HEK293 (cell line): ENCODE measurements around the gene KIF25.

Experiments used
- CTCF ChIP-seq: fragments of 450-650 bp; formaldehyde crosslinking; IDR thresholded peaks from 2 replicates; pipeline ENCODE4 v1.5.1; 2016; ENCODE audit warnings: missing biosample characterization, missing genetic modification characterization
- FEZF1 ChIP-seq: fragments of 450-650 bp; formaldehyde crosslinking; IDR thresholded peaks from 2 replicates; pipeline ENCODE4 v1.5.1; 2016; ENCODE audit warnings: missing biosample characterization, missing genetic modification characterization
- GFI1B ChIP-seq: fragments of 450-650 bp; formaldehyde crosslinking; IDR thresholded peaks from 2 replicates; pipeline ENCODE4 v1.5.1; 2016; ENCODE audit warnings: missing biosample characterization, missing genetic modification characterization
- GLIS2 ChIP-seq: fragments of 450-650 bp; formaldehyde crosslinking; IDR thresholded peaks from 2 replicates; pipeline ENCODE4 v1.5.1; 2016; ENCODE audit warnings: missing biosample characterization, missing genetic modification characterization
- HIC1 ChIP-seq: fragments of 450-650 bp; formaldehyde crosslinking; IDR thresholded peaks from 2 replicates; pipeline ENCODE4 v1.5.1; 2016; ENCODE audit warnings: missing biosample characterization, missing genetic modification characterization
- KLF1 ChIP-seq: fragments of 450-650 bp; formaldehyde crosslinking; IDR thresholded peaks from 2 replicates; pipeline ENCODE4 v1.5.1; 2016; ENCODE audit warnings: missing biosample characterization, missing genetic modification characterization
- KLF7 ChIP-seq: fragments of 450-650 bp; formaldehyde crosslinking; IDR thresholded peaks from 2 replicates; pipeline ENCODE4 v1.5.1; 2016; ENCODE audit warnings: missing biosample characterization, missing genetic modification characterization, borderline replicate concordance
- MZF1 ChIP-seq: fragments of 450-650 bp; formaldehyde crosslinking; IDR thresholded peaks from 2 replicates; pipeline ENCODE4 v1.5.1; 2017; ENCODE audit warnings: missing biosample characterization, missing genetic modification characterization, borderline replicate concordance
- OSR2 ChIP-seq: fragments of 450-650 bp; formaldehyde crosslinking; IDR thresholded peaks from 2 replicates; pipeline ENCODE4 v1.5.1; 2016; ENCODE audit warnings: missing biosample characterization, missing genetic modification characterization
- RBAK ChIP-seq: fragments of 450-650 bp; formaldehyde crosslinking; IDR thresholded peaks from 2 replicates; pipeline ENCODE4 v1.5.1; 2016; ENCODE audit warnings: missing biosample characterization, missing genetic modification characterization
- SCRT1 ChIP-seq: fragments of 450-650 bp; formaldehyde crosslinking; IDR thresholded peaks from 2 replicates; pipeline ENCODE4 v1.5.1; 2016; ENCODE audit warnings: missing biosample characterization, missing genetic modification characterization, borderline replicate concordance
- SETDB1 ChIP-seq: IDR thresholded peaks from one replicate; pipeline ENCODE4 v1.6.1; 2017; ENCODE audit warnings: mild to moderate bottlenecking, low read length, moderate library complexity, mixed read lengths; ENCODE audit not compliant: insufficient read length
- ZBTB17 ChIP-seq: fragments of 450-650 bp; formaldehyde crosslinking; IDR thresholded peaks from 2 replicates; pipeline ENCODE4 v1.5.1; 2016; ENCODE audit warnings: missing biosample characterization, missing genetic modification characterization
- ZBTB7A ChIP-seq: fragments of 450-650 bp; formaldehyde crosslinking; IDR thresholded peaks from 2 replicates; pipeline ENCODE4 v1.5.1; 2016; ENCODE audit warnings: low read depth, missing biosample characterization, missing genetic modification characterization
- ZFP37 ChIP-seq: fragments of 450-650 bp; formaldehyde crosslinking; IDR thresholded peaks from 2 replicates; pipeline ENCODE4 v1.5.1; 2016; ENCODE audit warnings: missing biosample characterization, missing genetic modification characterization
- ZFP41 ChIP-seq: fragments of 450-650 bp; formaldehyde crosslinking; IDR thresholded peaks from 2 replicates; pipeline ENCODE4 v1.5.1; 2016; ENCODE audit warnings: missing biosample characterization, missing genetic modification characterization, borderline replicate concordance
- ZNF114 ChIP-seq: fragments of 450-650 bp; formaldehyde crosslinking; IDR thresholded peaks from 2 replicates; pipeline ENCODE4 v1.5.0; 2017; ENCODE audit warnings: missing biosample characterization, missing genetic modification characterization
- ZNF174 ChIP-seq: fragments of 450-650 bp; formaldehyde crosslinking; IDR thresholded peaks from 2 replicates; pipeline ENCODE4 v1.5.0; 2017; ENCODE audit warnings: missing biosample characterization, mild to moderate bottlenecking, missing genetic modification characterization
- ZNF175 ChIP-seq: fragments of 450-650 bp; formaldehyde crosslinking; IDR thresholded peaks from 2 replicates; pipeline ENCODE4 v1.5.1; 2016; ENCODE audit warnings: missing biosample characterization, missing genetic modification characterization
- ZNF184 ChIP-seq: fragments of 450-650 bp; IDR thresholded peaks from 2 replicates; pipeline ENCODE4 v1.5.1; 2018; ENCODE audit warnings: missing biosample characterization, mild to moderate bottlenecking, missing genetic modification characterization
- ZNF211 ChIP-seq: fragments of 450-650 bp; formaldehyde crosslinking; IDR thresholded peaks from 2 replicates; pipeline ENCODE4 v1.5.1; 2016; ENCODE audit warnings: low read depth, missing biosample characterization, missing genetic modification characterization
- ZNF239 ChIP-seq: fragments of 450-650 bp; formaldehyde crosslinking; IDR thresholded peaks from 2 replicates; pipeline ENCODE4 v1.5.1; 2016; ENCODE audit warnings: missing biosample characterization, missing genetic modification characterization
- ZNF302 ChIP-seq: fragments of 450-650 bp; formaldehyde crosslinking; IDR thresholded peaks from 2 replicates; pipeline ENCODE4 v1.5.1; 2016; ENCODE audit warnings: missing biosample characterization, missing genetic modification characterization, low read depth
- ZNF394 ChIP-seq: fragments of 450-650 bp; formaldehyde crosslinking; IDR thresholded peaks from 2 replicates; pipeline ENCODE4 v1.5.1; 2016; ENCODE audit warnings: missing biosample characterization, missing genetic modification characterization, mild to moderate bottlenecking, moderate library complexity, borderline replicate concordance
- ZNF510 ChIP-seq: fragments of 450-650 bp; formaldehyde crosslinking; IDR thresholded peaks from 2 replicates; pipeline ENCODE4 v1.5.1; 2018; ENCODE audit warnings: mild to moderate bottlenecking, missing genetic modification characterization, missing biosample characterization; ENCODE audit not compliant: insufficient replicate concordance
- ZNF600 ChIP-seq: fragments of 450-650 bp; formaldehyde crosslinking; IDR thresholded peaks from 2 replicates; pipeline ENCODE4 v1.5.1; 2016; ENCODE audit warnings: missing biosample characterization, missing genetic modification characterization
- ZNF610 ChIP-seq: fragments of 450-650 bp; formaldehyde crosslinking; IDR thresholded peaks from 2 replicates; pipeline ENCODE4 v1.5.1; 2016; ENCODE audit warnings: missing biosample characterization, missing genetic modification characterization, borderline replicate concordance
- ZNF623 ChIP-seq: fragments of 450-650 bp; formaldehyde crosslinking; IDR thresholded peaks from 2 replicates; pipeline ENCODE4 v1.5.1; 2016; ENCODE audit warnings: missing biosample characterization, missing genetic modification characterization
- ZNF677 ChIP-seq: fragments of 450-650 bp; IDR thresholded peaks from 2 replicates; pipeline ENCODE4 v1.5.0; 2018; ENCODE audit warnings: missing biosample characterization, mild to moderate bottlenecking, missing genetic modification characterization, moderate library complexity
- ZNF76 ChIP-seq: fragments of 450-650 bp; formaldehyde crosslinking; IDR thresholded peaks from 2 replicates; pipeline ENCODE4; 2016; ENCODE audit warnings: low read depth, missing biosample characterization, missing genetic modification characterization, borderline replicate concordance
- ZNF785 ChIP-seq: fragments of 450-650 bp; formaldehyde crosslinking; IDR thresholded peaks from 2 replicates; pipeline ENCODE4 v1.5.1; 2016; ENCODE audit warnings: missing biosample characterization, missing genetic modification characterization
- TF ChIP-seq, protein P1 (sequence below): fragments of 450-650 bp; formaldehyde crosslinking; conservative IDR thresholded peaks from 2 replicates; pipeline ENCODE4 v1.5.1; 2016; ENCODE audit warnings: low read depth, missing biosample characterization, missing genetic modification characterization
- TF ChIP-seq, protein P2 (sequence below): fragments of 450-650 bp; formaldehyde crosslinking; IDR thresholded peaks from 2 replicates; pipeline ENCODE4 v1.5.1; 2017; ENCODE audit warnings: missing biosample characterization, missing genetic modification characterization

Gene KIF25

DNA sequence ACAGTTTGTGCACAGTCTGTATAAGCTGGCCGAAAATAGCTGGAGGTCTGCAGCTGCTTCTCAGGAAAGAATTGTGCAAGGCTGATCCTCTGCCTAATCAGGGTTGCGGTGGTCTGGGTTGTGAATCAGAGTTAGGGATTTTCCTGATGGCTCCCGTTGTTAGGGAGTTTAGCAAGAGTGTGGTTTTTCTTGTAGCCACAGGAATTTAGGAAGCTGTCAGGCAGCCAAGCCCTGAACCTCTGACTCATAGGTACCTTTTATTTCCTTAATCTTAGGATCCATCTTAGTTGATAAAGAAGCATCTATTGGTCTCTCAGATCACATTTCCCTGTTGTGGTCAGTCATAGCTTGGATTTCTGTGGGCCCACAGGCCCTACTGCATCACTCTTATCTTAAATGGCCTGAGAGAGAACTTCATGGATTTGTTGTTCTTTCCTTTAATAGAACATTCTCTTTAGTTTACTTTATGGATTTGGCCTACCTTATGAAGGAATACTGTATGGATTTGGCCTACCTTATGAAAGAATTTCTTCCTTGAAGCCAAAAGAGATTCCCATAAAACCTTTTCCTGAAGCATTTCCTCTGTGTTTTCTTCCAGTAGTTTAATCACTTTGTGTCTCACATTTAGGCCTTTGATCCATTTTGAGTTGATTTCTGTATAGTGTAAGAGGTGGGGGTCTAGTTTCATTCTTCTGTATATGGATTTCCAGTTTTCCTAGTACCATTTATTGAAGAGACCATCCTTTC lies 10.3 kb downstream of the KIF25 start (continued):
- TF ChIP-seq ZNF211 (tag by site-specific recombination) (no peak), RBAK (tag by site-specific recombination) (no peak), ZNF510 (tag by site-specific recombination) (no peak), CTCF (no peak), ZNF677 (tag by site-specific recombination) (no peak), KLF1 (tag by site-specific recombination) (no peak), ZNF600 (peak; percentile 94), ZNF184 (0 out of 2 replicates have a peak, but pooled peaks have one; percentile 21), ZBTB7A (tag by site-specific recombination) (no peak), GLIS2 (tag by site-specific recombination) (no peak), ZFP41 (tag by site-specific recombination) (no peak), OSR2 (peak; percentile 83), ZBTB17 (tag by site-specific recombination) (peak; percentile 55; the same call in 1 of the 2 replicates), KLF7 (tag by site-specific recombination) (no peak), FEZF1 (tag by site-specific recombination) (peak; percentile 70), ZNF610 (no peak), ZNF394 (peak; percentile 63; the same call in 1 of the 2 replicates), ZNF623 (no peak), HIC1 (tag by site-specific recombination) (peak; percentile 49; the same call in 1 of the 2 replicates), SCRT1 (tag by site-specific recombination) (no peak), ZNF785 (no peak), SETDB1 (peak; percentile 19), ZNF302 (tag by site-specific recombination) (no peak), ZFP37 (tag by site-specific recombination) (no peak; the same call in 1 of the 2 replicates), ZNF175 (tag by site-specific recombination) (no peak), GFI1B (tag by site-specific recombination) (peak; percentile 83), ZNF239 (tag by site-specific recombination) (no peak), ZNF114 (tag by site-specific recombination) (no peak), ZNF76 (tag by site-specific recombination) (no peak), MZF1 (tag by site-specific recombination) (peak; percentile 96), ZNF174 (no peak)
- TF ChIP-seq, protein P1, sequence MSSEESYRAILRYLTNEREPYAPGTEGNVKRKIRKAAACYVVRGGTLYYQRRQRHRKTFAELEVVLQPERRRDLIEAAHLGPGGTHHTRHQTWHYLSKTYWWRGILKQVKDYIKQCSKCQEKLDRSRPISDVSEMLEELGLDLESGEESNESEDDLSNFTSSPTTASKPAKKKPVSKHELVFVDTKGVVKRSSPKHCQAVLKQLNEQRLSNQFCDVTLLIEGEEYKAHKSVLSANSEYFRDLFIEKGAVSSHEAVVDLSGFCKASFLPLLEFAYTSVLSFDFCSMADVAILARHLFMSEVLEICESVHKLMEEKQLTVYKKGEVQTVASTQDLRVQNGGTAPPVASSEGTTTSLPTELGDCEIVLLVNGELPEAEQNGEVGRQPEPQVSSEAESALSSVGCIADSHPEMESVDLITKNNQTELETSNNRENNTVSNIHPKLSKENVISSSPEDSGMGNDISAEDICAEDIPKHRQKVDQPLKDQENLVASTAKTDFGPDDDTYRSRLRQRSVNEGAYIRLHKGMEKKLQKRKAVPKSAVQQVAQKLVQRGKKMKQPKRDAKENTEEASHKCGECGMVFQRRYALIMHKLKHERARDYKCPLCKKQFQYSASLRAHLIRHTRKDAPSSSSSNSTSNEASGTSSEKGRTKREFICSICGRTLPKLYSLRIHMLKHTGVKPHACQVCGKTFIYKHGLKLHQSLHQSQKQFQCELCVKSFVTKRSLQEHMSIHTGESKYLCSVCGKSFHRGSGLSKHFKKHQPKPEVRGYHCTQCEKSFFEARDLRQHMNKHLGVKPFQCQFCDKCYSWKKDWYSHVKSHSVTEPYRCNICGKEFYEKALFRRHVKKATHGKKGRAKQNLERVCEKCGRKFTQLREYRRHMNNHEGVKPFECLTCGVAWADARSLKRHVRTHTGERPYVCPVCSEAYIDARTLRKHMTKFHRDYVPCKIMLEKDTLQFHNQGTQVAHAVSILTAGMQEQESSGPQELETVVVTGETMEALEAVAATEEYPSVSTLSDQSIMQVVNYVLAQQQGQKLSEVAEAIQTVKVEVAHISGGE, result no peak
- TF ChIP-seq, protein P2, sequence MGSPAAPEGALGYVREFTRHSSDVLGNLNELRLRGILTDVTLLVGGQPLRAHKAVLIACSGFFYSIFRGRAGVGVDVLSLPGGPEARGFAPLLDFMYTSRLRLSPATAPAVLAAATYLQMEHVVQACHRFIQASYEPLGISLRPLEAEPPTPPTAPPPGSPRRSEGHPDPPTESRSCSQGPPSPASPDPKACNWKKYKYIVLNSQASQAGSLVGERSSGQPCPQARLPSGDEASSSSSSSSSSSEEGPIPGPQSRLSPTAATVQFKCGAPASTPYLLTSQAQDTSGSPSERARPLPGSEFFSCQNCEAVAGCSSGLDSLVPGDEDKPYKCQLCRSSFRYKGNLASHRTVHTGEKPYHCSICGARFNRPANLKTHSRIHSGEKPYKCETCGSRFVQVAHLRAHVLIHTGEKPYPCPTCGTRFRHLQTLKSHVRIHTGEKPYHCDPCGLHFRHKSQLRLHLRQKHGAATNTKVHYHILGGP (tag by site-specific recombination), result no peak
